Keratinocyte (primary cell): ENCODE results near the gene ANKRD7.

ENCODE experiments used
- EZH2 ChIP-seq: IDR thresholded peaks from one replicate; pipeline ENCODE4 v1.6.1; 2012; ENCODE audit warnings: inconsistent platforms, mild to moderate bottlenecking, low read length, moderate library complexity
- TF ChIP-seq, protein P1 (sequence below), 3 experiments: IDR thresholded peaks in 1 of 3; conservative IDR thresholded peaks in 1 of 3; optimal IDR thresholded peaks in 1 of 3; 2 replicates in 2 of 3; 3 replicates in 1 of 3; pipeline versions ENCODE3 to v1.5.1; 2011; ENCODE audit warnings: low read length in 3 of 3, mild to moderate bottlenecking in 3 of 3, moderate library complexity in 2 of 3, control low read depth in 1 of 3, inconsistent platforms in 1 of 3; ENCODE audit not compliant: insufficient read depth in 2 of 3; ENCODE audit errors: extremely low read depth in 1 of 3

DNA sequence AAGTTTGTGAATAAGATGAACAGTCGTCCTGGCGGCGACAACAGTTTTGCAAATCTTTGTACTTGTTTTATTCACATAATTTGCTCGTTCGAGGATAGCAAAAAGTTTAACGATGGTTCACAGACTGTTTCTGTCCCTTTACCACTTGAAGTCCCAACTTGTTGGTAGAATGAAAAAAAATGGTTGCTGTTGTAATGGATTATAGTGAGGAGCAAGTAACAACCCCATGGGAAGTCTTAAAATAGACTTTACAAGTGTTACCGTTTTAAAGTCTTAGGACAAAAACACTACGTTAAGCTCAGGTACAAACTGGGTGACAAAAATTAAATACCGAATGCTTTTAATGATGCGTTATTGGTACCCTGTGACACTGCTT lies 40.0 kb upstream of the ANKRD7 start:
- TF ChIP-seq, protein P1, sequence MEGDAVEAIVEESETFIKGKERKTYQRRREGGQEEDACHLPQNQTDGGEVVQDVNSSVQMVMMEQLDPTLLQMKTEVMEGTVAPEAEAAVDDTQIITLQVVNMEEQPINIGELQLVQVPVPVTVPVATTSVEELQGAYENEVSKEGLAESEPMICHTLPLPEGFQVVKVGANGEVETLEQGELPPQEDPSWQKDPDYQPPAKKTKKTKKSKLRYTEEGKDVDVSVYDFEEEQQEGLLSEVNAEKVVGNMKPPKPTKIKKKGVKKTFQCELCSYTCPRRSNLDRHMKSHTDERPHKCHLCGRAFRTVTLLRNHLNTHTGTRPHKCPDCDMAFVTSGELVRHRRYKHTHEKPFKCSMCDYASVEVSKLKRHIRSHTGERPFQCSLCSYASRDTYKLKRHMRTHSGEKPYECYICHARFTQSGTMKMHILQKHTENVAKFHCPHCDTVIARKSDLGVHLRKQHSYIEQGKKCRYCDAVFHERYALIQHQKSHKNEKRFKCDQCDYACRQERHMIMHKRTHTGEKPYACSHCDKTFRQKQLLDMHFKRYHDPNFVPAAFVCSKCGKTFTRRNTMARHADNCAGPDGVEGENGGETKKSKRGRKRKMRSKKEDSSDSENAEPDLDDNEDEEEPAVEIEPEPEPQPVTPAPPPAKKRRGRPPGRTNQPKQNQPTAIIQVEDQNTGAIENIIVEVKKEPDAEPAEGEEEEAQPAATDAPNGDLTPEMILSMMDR (optimal IDR thresholded peaks at IDR 0.05 in 1 of 3, IDR thresholded peaks at IDR 0.05 in 1 of 3, conservative IDR thresholded peaks at IDR 0.05 in 1 of 3; ENCODE audit: extremely low read depth in 1 of 3, insufficient read depth in 2 of 3, low read length in 3 of 3): no peak
- no peak for TF ChIP-seq EZH2
